ENCODE data around the gene SLPI.

Gene SLPI

DNA sequence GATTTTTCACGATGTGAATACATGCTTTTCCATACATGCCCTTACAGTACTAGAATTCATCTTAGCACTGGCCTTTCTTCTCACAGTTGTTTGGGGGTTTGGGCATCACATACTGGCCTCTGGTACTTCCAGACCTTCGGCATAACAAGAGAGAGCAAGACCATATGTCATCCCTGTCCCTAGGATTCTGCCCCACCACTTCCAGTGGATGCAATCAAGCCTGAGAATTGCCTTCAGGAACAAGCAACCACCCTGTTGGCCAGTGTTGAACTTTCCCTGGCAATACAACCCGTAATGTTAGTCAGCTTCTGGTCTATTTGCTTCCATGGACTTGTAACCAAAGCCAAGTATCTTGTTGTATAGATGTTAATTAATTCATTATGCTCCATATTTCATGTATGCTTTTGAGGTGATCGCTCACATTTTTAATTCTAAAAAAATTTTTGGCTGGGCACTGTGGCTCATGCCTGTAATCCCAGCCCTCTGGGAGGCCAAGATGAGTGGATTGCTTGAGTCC is 15.4 kb upstream of the SLPI start:
- no peak for DNase-seq

DNA sequence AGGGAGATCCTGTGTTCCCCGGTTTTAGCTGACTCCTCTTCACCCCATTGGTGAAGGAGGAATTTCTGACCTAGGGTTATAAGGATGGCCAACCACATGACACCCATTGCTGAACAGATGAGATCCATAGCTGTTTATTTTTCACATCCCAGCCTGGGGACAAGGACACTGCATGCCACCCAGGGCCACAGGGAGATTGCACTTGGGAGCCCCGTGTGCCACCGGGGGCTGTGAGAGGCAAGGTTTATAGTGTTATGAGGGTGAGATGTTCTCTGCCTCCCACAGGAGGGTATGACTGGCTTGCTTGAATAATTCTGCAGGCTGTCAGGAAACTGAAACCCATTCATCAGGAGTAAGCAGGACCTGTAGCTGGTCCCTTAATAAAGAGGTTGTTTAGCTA is 14.7 kb upstream of the SLPI start:
- no peak for DNase-seq

GRCh38 chr20:45268531-45268930 is 14.2 kb upstream of the SLPI start:
- no peak for DNase-seq

GRCh38 chr20:45266977-45267376 is 12.6 kb upstream of the SLPI start:
- DNase-seq: no peak

DNA sequence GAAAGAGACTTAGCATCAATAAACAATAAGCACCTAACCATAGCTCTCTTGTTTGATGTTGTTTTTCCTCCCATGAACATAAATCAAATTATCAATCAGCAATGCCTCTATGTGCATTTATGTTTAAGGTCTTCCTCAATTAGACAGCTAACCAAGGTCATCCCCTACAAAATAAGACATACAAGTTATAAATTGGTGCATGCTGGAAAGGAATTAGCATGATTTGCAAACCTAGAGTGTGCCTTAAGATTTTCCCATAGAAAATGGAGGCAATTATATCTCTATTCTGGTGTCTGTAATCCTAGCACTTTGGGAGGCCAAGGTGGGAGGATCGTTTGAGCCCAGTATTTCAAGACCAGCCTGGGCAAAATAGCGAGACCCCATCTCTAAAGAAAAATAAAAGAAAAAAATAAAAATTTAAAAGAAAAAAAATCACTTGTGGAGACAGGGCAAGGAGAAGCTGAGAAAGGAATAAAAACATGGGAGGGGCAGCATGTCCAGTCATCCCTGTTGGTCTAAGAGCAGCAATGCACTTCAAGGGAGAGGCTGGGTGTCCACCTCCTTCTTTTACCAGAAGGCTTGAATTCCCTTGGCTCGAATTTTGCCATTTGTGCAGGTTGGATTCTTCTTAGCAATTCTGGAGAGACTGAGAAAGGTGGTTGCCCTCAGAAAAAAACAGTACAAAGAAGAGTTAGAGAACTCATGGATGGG is 9.3 kb upstream of the SLPI start:
- no peak for DNase-seq

- DNase-seq: no peak
Observed at GRCh38 chr20:45258664-45259063, 4.3 kb upstream of the SLPI start.

DNA sequence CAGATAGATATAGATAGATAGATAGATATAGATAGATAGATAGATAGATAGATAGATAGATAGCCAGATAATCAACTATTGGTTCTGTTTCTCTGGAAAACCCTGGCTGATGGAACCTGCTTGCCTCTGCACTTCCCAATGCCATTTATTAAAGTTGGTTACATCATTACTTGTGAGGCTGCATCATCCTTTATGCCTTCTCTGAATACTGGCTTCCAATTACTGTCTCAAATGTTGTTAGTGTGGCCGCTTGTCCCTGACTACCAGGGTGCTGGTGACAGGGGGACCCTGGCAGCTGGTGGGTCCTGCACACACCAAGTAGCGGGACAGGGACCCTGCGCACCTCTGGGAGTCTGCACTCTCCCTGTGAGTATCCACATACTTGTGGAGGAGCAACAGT is 3.9 kb upstream of the SLPI start:
- DNase-seq: no peak

DNA sequence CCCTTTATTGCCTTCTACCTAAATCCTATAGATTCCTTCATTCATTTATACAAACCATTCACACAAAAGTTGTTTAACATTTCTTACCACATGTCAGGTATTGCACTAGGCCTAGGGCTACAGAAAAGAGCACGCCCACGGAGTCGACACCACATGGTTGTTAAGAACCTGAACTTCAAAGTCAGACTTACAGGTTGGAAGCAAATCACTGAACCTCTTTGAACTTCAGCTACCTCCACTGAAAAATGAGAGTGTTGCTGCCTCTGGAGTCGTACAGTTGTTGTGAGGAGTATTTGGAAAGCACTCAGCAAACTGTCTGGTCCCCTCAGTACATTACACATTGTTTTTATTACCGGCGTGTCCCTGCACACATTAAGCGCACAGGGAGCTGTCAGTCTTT is 3.3 kb upstream of the SLPI start:
- no peak for DNase-seq

DNA sequence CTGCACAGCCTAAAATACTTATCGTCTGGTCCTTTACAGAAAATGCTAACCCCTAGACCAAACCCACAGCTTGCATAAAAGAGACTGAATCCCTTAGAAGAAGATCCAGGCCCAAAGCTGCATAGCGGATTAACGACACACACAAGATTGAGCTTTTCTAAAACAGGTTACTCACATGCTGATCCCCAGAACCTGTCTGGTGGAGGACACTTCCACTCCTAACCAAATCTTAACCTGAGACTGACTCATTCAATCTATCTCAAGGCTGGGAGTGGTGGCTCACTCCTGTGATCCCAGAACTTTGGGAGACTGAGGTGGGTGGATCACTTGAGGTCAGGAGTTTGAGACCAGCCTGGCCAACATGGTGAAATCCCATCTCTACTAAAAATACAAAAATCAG is 2.8 kb upstream of the SLPI start:
- DNase-seq: no peak

GRCh38 chr20:45253261-45253660 is 1.1 kb downstream of the SLPI start:
- DNase-seq: no peak

DNA sequence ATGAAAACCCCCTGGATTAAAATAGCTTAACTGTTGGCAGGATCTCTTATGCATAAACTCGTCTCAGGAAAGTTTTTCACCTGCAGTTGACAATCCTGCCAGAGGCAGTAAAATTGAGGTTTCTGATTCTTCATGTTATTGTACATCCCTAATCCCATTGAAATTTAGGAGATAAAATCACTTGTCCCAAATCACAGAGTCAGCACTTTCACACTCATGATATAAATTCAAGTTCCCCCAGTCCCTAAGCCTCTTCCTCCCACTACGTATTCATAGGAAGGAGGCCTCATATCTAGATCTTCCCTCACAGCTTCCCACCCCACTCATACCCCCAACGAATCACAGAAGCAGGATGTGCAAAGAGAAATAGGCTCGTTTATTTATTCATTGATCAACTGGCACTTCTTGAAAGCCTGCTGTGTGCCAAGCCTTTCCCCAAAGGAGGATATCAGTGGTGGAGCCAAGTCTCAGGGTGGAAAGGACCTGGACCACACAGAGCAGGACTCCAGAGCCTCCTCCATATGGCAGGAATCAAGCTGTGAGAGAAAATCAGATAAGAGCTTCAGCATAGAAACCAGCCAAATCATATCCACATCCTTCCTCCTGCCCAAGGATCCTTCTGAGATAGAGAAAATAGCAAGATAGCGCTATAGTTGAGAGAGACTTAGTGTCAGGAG is 2.3 kb downstream of the SLPI start:
- no peak for DNase-seq

DNA sequence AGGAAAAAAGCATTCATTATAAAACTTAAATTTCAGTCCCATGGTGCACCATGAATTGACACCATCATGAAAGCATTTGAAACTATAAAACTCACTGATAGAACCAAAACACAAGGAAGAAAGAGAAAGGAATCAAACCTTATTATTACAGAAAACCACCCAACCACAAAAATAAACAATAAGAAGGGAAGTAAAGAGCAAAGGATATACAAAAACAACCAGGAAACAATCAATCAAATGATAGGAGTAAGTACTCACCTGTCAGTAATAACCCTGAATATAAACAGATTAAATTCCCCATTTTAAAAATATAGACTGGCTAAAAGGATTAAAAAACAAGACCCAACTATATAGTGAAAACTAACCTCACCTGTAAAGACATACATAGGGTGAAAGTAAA is 5.8 kb downstream of the SLPI start:
- no peak for DNase-seq

DNA sequence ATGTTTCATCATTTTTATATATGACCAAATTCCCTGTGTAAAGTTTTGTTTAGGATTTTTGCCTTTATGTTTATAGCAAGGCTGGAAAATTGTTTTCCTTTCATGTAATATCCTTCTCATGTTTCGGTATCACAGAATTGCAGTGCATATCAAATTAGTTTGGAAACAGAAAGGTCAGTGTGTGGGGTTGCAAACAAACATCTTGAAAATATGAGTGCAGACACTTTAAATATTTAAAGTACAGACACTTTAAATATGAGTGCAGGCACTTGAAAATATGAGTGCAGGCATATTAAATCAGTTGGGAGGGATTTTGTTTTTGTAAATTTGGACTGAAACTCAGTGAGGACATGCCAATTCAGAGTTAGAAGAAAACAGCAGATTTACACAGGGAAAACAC is 6.5 kb downstream of the SLPI start:
- DNase-seq: no peak

GRCh38 chr20:45246109-45246508 is 8.3 kb downstream of the SLPI start:
- DNase-seq: no peak

GRCh38 chr20:45238139-45238538 is 16.2 kb downstream of the SLPI start:
- no peak for DNase-seq

DNA sequence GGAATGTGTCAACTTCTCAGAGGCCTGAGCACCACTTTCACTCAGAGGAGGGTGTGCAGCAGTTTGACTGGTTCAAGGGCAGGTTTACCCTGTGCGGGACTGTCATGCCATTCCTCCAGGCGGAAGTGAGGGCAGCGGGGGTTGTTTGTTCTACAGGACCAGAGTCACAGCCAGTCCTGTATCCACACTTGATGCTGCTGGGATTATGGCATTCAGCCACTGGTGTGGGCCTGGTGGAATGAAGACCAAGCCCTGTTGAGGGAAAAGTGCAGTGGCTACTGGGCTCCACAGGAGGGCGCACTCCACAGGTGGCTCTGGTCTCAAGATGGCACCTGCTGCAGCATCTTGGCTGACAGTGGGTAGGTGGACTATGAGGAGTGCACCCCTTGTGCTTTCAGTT is 18.4 kb downstream of the SLPI start:
- DNase-seq: no peak

DNA sequence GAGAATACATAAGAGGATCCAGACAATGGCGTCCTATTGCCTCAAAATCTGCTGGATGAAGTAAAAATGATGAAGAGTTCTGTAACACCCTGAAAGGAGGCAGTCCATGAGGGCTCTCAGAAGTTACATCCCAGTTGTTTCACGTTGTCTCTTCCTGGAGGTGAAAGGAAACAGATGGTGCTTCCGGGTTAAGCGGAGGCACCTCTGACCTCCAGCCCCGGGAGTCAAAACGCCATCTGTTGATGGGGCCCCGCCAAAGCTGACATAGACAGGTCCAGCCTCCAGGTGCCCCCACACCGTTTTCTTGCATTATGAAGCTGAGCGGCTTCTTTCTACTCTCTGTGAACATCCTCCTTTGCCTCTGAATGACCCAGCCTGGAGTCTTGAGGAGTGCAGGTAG is 23.7 kb downstream of the SLPI start:
- no peak for DNase-seq

GRCh38 chr20:45229264-45230056 is 24.9 kb downstream of the SLPI start:
- DNase-seq: peak; percentile 32

DNA sequence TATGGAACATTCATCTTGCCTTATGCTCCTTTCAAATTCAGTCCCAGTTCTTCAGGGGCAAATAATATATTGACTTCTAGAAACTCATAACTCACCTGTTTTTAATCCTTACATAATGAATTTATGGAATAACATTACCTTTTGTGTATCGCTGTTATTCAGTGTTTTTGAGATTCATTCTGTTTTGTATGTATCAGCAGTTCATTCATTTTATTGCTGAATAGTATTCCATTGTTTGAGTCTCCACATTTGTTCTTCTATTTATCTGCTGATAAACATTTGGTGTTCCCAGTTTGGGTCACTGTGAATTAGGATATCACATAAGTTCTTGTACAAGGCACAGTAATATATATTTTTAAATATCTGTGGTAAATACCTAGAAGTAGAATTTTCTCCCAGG is 28.1 kb downstream of the SLPI start:
- DNase-seq: no peak

DNA sequence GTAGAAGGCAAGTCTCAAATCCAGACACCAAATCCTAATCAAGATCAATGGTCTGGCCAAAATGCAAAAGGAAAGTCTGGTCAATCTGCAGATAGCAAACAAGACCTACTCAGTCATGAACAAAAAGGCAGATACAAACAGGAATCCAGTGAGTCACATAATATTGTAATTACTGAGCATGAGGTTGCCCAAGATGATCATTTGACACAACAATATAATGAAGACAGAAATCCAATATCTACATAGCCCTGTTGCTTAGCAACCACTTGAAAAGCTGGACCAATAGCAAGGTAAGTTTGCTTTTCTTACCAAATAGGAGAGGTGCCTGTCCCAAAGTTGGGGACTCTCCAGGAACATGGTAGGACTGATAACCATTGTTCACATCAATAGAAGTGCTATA is 31.2 kb downstream of the SLPI start:
- no peak for DNase-seq

DNA sequence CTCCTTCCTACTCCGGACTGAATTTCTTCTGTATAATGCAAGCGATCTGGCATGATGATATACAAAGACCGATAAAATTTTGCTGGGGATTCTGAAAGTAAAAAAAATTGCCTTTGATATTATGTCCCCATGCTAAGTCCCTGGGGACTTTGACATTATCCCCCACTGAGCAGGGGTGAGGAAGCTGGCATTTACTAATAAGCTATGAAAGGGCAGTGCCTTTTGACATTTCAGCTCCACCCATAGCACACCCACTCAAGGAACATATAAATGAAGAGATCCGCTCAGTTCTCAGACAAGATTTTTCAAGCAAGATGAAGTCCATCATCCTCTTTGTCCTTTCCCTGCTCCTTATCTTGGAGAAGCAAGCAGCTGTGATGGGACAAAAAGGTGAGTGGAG is 33.3 kb downstream of the SLPI start, which contains the start of gene SEMG2:
SEMG2 (plus strand) TSS at position 298 of the 400 bp plus-strand sequence; CDS start at position 315, 17 bp downstream.
- DNase-seq: no peak

DNA sequence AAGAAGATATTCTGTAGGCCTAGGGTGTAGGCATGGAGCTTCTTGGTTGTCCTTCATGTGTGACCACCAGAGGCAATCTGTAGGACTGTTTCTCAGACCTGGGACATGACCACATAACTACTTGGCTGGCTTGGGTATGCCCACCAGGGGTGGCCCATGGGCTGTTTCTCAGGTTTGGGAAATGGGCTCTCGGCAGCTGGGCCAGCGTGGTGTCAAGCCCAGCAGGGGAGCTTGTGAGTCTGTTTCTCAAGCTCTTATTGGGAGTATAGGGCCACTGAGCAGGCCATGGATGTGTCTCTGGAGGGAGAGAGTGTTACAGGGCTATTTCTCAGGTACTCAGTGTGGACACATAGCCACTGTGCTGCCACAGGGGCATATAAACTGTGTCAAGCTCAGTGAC is 35.7 kb downstream of the SLPI start:
- no peak for DNase-seq

DNA sequence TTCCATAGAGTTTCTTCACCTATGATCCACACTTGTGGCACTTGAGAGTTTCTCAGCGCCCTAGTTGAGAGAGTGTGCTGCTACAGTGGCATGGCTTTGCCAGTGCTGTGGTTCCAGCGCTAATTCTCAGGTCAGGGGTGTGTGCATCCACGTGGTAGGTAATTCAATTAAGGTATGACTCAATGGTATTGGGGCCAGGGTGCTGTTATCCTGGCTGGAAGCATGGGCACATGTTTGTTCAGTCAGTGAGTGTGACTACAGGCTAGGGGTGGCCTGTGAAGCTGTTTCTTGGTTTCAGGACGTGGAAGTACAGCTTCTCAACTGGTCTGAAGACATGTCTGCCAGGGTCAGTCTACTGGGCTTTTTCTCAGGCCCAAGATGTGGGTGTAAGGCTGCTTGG is 36.2 kb downstream of the SLPI start:
- DNase-seq: no peak

DNA sequence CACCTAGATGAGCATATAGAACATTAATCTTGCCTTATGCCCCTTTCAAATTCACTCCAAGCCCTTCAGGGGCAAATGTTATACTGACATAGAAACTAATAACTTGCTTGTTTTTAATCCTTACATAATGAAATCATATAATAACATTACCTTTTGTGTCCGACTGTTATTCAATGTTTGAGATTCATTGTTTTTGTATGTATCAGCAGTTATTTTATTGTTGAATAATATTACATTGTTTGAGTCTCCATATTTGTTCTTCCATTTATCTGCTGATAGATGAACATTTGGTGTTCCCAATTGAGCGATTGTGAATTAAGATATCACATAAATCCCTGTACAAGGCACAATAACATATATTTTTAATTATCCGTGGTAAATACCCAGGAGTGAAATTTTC is 41.5 kb downstream of the SLPI start:
- DNase-seq: no peak
